HEK293 (cell line): ENCODE data around the gene PER1.

Experiments
- GFI1B ChIP-seq: fragments of 450-650 bp; formaldehyde crosslinking; IDR thresholded peaks from 2 replicates; pipeline ENCODE4 v1.5.1; 2016; ENCODE audit warnings: missing biosample characterization, missing genetic modification characterization
- GLIS2 ChIP-seq: fragments of 450-650 bp; formaldehyde crosslinking; IDR thresholded peaks from 2 replicates; pipeline ENCODE4 v1.5.1; 2016; ENCODE audit warnings: missing biosample characterization, missing genetic modification characterization
- MZF1 ChIP-seq: fragments of 450-650 bp; formaldehyde crosslinking; IDR thresholded peaks from 2 replicates; pipeline ENCODE4 v1.5.1; 2017; ENCODE audit warnings: missing biosample characterization, missing genetic modification characterization, borderline replicate concordance
- TRIM28 ChIP-seq: IDR thresholded peaks from 2 replicates; pipeline ENCODE4 v1.6.1; 2011; ENCODE audit warnings: low read length, control low read depth, borderline replicate concordance
- YY1 ChIP-seq: fragments of 450-650 bp; formaldehyde crosslinking; IDR thresholded peaks from 2 replicates; pipeline ENCODE4 v1.5.1; 2018; ENCODE audit warnings: missing biosample characterization, missing genetic modification characterization
- ZNF202 ChIP-seq: fragments of 450-650 bp; formaldehyde crosslinking; IDR thresholded peaks from 2 replicates; pipeline ENCODE4 v1.5.1; 2016; ENCODE audit warnings: missing biosample characterization, missing genetic modification characterization, borderline replicate concordance
- ZNF335 ChIP-seq: fragments of 450-650 bp; formaldehyde crosslinking; conservative IDR thresholded peaks from 2 replicates; pipeline ENCODE4 v1.5.1; 2016; ENCODE audit warnings: missing biosample characterization, missing genetic modification characterization
- ZNF416 ChIP-seq: fragments of 450-650 bp; formaldehyde crosslinking; IDR thresholded peaks from 2 replicates; pipeline ENCODE4 v1.5.1; 2016; ENCODE audit warnings: missing biosample characterization, missing genetic modification characterization
- ZNF423 ChIP-seq: fragments of 450-650 bp; formaldehyde crosslinking; IDR thresholded peaks from 2 replicates; pipeline ENCODE4 v1.5.1; 2016; ENCODE audit warnings: missing biosample characterization, missing genetic modification characterization
- ZNF473 ChIP-seq: fragments of 450-650 bp; formaldehyde crosslinking; IDR thresholded peaks from 2 replicates; pipeline ENCODE4 v1.5.1; 2017; ENCODE audit warnings: missing biosample characterization, missing genetic modification characterization
- ZNF555 ChIP-seq: fragments of 450-650 bp; formaldehyde crosslinking; conservative IDR thresholded peaks from 2 replicates; pipeline ENCODE4 v1.5.1; 2017; ENCODE audit warnings: missing biosample characterization, mild to moderate bottlenecking, missing genetic modification characterization, inconsistent platforms
- ZNF561 ChIP-seq: fragments of 450-650 bp; IDR thresholded peaks from 2 replicates; pipeline ENCODE4 v1.5.1; 2018; ENCODE audit warnings: missing biosample characterization, missing genetic modification characterization, borderline replicate concordance
- ZNF571 ChIP-seq: fragments of 450-650 bp; formaldehyde crosslinking; IDR thresholded peaks from 2 replicates; pipeline ENCODE4 v1.5.0; 2017; ENCODE audit warnings: missing biosample characterization, missing genetic modification characterization
- ZNF660 ChIP-seq: fragments of 450-650 bp; IDR thresholded peaks from 2 replicates; pipeline ENCODE4 v1.5.1; 2018; ENCODE audit warnings: missing biosample characterization, mild to moderate bottlenecking, missing genetic modification characterization
- ZNF707 ChIP-seq: fragments of 450-650 bp; formaldehyde crosslinking; IDR thresholded peaks from 2 replicates; pipeline ENCODE4 v1.5.1; 2016; ENCODE audit warnings: missing biosample characterization, missing genetic modification characterization
- ZNF768 ChIP-seq: fragments of 450-650 bp; formaldehyde crosslinking; IDR thresholded peaks from 2 replicates; pipeline ENCODE4 v1.5.1; 2018; ENCODE audit warnings: missing biosample characterization, mild to moderate bottlenecking, missing genetic modification characterization
- ZNF791 ChIP-seq: fragments of 450-650 bp; formaldehyde crosslinking; IDR thresholded peaks from 2 replicates; pipeline ENCODE4 v1.5.1; 2016; ENCODE audit warnings: missing biosample characterization, missing genetic modification characterization
- ZNF837 ChIP-seq: fragments of 450-650 bp; formaldehyde crosslinking; IDR thresholded peaks from 2 replicates; pipeline ENCODE4 v1.5.1; 2016; ENCODE audit warnings: missing biosample characterization, missing genetic modification characterization
- ZSCAN23 ChIP-seq: fragments of 450-650 bp; formaldehyde crosslinking; IDR thresholded peaks from 2 replicates; pipeline ENCODE4 v1.5.1; 2016; ENCODE audit warnings: missing biosample characterization, missing genetic modification characterization
- TF ChIP-seq, protein P1 (sequence below): fragments of 450-650 bp; formaldehyde crosslinking; IDR thresholded peaks from 2 replicates; pipeline ENCODE4 v1.5.1; 2016; ENCODE audit warnings: missing biosample characterization, missing genetic modification characterization
- TF ChIP-seq, protein P2 (sequence below): fragments of 450-650 bp; formaldehyde crosslinking; IDR thresholded peaks from 2 replicates; pipeline ENCODE4; 2016; ENCODE audit warnings: missing biosample characterization, missing genetic modification characterization
- TF ChIP-seq, protein P3 (sequence below): fragments of 450-650 bp; formaldehyde crosslinking; IDR thresholded peaks from 2 replicates; pipeline ENCODE4 v1.5.1; 2016; ENCODE audit warnings: missing biosample characterization, missing genetic modification characterization
- TF ChIP-seq, protein P4 (sequence below): fragments of 450-650 bp; formaldehyde crosslinking; IDR thresholded peaks from 2 replicates; pipeline ENCODE4 v1.5.0; 2017; ENCODE audit warnings: missing biosample characterization, missing genetic modification characterization, borderline replicate concordance
- TF ChIP-seq, protein P5 (sequence below): fragments of 450-650 bp; formaldehyde crosslinking; IDR thresholded peaks from 2 replicates; pipeline ENCODE4 v1.5.1; 2017; ENCODE audit warnings: missing biosample characterization, missing genetic modification characterization
- TF ChIP-seq, protein P6 (sequence below): fragments of 450-650 bp; formaldehyde crosslinking; IDR thresholded peaks from 2 replicates; pipeline ENCODE4 v1.5.1; 2016; ENCODE audit warnings: missing biosample characterization, missing genetic modification characterization
- TF ChIP-seq, protein P7 (sequence below): fragments of 450-650 bp; formaldehyde crosslinking; IDR thresholded peaks from 2 replicates; pipeline ENCODE4 v1.5.1; 2016; ENCODE audit warnings: missing biosample characterization, missing genetic modification characterization

Gene PER1

DNA sequence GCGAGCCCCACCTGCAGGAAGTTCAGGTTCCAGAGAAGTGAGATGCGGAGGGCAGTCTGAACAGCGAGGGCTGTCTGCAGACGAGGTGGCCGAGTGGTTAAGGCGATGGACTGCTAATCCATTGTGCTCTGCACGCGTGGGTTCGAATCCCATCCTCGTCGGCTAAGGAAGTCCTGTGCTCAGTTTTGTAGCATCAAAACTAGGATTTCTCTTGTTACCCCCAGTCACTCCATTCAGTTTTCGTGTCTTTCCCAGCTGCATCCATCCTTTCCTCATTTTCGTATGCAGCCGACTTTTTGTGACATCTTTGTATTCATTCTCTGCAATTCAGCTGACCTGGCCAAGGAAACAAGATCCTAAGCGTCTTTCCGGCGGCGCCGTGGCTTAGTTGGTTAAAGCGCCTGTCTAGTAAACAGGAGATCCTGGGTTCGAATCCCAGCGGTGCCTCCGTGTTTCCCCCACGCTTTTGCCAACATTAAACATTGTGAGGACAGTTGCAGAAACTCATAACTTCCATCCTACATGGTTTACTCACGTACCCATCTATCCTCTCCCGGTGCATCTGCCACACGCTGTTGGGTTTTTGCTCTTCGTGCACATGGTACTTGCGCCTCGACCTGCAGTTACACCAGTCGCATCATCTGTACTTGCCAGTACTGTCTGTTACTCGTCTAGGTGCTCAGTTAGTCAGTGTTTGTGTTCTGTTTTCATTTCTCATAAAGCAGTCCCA is 34.7 kb upstream of the PER1 start (continued):
- TF ChIP-seq, protein P1, sequence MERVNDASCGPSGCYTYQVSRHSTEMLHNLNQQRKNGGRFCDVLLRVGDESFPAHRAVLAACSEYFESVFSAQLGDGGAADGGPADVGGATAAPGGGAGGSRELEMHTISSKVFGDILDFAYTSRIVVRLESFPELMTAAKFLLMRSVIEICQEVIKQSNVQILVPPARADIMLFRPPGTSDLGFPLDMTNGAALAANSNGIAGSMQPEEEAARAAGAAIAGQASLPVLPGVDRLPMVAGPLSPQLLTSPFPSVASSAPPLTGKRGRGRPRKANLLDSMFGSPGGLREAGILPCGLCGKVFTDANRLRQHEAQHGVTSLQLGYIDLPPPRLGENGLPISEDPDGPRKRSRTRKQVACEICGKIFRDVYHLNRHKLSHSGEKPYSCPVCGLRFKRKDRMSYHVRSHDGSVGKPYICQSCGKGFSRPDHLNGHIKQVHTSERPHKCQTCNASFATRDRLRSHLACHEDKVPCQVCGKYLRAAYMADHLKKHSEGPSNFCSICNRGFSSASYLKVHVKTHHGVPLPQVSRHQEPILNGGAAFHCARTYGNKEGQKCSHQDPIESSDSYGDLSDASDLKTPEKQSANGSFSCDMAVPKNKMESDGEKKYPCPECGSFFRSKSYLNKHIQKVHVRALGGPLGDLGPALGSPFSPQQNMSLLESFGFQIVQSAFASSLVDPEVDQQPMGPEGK = peak; percentile 55
- TF ChIP-seq ZNF571 (tag by site-specific recombination) (no peak), ZNF837 (tag by site-specific recombination) (no peak), ZSCAN23 (tag by site-specific recombination) (peak; percentile 85; the same call in 1 of the 2 replicates), ZNF473 (tag by site-specific recombination) (no peak), ZNF791 (no peak), YY1 (no peak; the same call in 1 of the 2 replicates), ZNF423 (no peak), TRIM28 (peak; percentile 93), ZNF768 (tag by site-specific recombination) (peak; percentile 30; the same call in 1 of the 2 replicates), ZNF555 (tag by site-specific recombination) (no peak), ZNF707 (no peak), ZNF416 (no peak), ZNF202 (tag by site-specific recombination) (no peak), MZF1 (tag by site-specific recombination) (no peak), ZNF561 (tag by site-specific recombination) (peak; percentile 81), ZNF335 (peak; percentile 21; the same call in 1 of the 2 replicates), GFI1B (0 out of 2 replicates have a peak, but pooled peaks have one; percentile 18), GLIS2 (tag by site-specific recombination) (peak; percentile 31; the same call in 1 of the 2 replicates), ZNF660 (tag by site-specific recombination) (peak; percentile 78)
- TF ChIP-seq, protein P2, sequence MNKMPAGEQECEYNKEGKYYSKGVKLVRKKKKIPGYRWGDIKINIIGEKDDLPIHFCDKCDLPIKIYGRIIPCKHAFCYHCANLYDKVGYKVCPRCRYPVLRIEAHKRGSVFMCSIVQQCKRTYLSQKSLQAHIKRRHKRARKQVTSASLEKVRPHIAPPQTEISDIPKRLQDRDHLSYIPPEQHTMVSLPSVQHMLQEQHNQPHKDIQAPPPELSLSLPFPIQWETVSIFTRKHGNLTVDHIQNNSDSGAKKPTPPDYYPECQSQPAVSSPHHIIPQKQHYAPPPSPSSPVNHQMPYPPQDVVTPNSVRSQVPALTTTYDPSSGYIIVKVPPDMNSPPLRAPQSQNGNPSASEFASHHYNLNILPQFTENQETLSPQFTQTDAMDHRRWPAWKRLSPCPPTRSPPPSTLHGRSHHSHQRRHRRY (tag by site-specific recombination) = no peak
- TF ChIP-seq, protein P3, sequence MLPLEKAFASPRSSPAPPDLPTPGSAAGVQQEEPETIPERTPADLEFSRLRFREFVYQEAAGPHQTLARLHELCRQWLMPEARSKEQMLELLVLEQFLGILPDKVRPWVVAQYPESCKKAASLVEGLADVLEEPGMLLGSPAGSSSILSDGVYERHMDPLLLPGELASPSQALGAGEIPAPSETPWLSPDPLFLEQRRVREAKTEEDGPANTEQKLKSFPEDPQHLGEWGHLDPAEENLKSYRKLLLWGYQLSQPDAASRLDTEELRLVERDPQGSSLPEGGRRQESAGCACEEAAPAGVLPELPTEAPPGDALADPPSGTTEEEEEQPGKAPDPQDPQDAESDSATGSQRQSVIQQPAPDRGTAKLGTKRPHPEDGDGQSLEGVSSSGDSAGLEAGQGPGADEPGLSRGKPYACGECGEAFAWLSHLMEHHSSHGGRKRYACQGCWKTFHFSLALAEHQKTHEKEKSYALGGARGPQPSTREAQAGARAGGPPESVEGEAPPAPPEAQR (tag by site-specific recombination) = peak; percentile 13
- TF ChIP-seq, protein P4, sequence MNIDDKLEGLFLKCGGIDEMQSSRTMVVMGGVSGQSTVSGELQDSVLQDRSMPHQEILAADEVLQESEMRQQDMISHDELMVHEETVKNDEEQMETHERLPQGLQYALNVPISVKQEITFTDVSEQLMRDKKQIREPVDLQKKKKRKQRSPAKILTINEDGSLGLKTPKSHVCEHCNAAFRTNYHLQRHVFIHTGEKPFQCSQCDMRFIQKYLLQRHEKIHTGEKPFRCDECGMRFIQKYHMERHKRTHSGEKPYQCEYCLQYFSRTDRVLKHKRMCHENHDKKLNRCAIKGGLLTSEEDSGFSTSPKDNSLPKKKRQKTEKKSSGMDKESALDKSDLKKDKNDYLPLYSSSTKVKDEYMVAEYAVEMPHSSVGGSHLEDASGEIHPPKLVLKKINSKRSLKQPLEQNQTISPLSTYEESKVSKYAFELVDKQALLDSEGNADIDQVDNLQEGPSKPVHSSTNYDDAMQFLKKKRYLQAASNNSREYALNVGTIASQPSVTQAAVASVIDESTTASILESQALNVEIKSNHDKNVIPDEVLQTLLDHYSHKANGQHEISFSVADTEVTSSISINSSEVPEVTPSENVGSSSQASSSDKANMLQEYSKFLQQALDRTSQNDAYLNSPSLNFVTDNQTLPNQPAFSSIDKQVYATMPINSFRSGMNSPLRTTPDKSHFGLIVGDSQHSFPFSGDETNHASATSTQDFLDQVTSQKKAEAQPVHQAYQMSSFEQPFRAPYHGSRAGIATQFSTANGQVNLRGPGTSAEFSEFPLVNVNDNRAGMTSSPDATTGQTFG (tag by site-specific recombination) = peak; percentile 83; the same call in 1 of the 2 replicates
- TF ChIP-seq, protein P5, sequence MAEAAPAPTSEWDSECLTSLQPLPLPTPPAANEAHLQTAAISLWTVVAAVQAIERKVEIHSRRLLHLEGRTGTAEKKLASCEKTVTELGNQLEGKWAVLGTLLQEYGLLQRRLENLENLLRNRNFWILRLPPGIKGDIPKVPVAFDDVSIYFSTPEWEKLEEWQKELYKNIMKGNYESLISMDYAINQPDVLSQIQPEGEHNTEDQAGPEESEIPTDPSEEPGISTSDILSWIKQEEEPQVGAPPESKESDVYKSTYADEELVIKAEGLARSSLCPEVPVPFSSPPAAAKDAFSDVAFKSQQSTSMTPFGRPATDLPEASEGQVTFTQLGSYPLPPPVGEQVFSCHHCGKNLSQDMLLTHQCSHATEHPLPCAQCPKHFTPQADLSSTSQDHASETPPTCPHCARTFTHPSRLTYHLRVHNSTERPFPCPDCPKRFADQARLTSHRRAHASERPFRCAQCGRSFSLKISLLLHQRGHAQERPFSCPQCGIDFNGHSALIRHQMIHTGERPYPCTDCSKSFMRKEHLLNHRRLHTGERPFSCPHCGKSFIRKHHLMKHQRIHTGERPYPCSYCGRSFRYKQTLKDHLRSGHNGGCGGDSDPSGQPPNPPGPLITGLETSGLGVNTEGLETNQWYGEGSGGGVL (tag by site-specific recombination) = peak; percentile 49; the same call in 1 of the 2 replicates
- TF ChIP-seq, protein P6, sequence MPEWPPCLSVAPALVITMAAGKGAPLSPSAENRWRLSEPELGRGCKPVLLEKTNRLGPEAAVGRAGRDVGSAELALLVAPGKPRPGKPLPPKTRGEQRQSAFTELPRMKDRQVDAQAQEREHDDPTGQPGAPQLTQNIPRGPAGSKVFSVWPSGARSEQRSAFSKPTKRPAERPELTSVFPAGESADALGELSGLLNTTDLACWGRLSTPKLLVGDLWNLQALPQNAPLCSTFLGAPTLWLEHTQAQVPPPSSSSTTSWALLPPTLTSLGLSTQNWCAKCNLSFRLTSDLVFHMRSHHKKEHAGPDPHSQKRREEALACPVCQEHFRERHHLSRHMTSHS (tag by site-specific recombination) = no peak
- TF ChIP-seq, protein P7, sequence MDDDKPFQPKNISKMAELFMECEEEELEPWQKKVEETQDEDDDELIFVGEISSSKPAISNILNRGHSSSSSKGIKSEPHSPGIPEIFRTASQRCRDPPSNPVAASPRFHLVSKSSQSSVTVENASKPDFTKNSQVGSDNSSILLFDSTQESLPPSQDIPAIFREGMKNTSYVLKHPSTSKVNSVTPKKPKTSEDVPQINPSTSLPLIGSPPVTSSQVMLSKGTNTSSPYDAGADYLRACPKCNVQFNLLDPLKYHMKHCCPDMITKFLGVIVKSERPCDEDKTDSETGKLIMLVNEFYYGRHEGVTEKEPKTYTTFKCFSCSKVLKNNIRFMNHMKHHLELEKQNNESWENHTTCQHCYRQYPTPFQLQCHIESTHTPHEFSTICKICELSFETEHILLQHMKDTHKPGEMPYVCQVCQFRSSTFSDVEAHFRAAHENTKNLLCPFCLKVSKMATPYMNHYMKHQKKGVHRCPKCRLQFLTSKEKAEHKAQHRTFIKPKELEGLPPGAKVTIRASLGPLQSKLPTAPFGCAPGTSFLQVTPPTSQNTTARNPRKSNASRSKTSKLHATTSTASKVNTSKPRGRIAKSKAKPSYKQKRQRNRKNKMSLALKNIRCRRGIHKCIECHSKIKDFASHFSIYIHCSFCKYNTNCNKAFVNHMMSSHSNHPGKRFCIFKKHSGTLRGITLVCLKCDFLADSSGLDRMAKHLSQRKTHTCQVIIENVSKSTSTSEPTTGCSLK (tag by site-specific recombination) = no peak
